ENCODE data around the gene CDC20.
"Not testable (repeated sequence)": the region's sequence is repeated elsewhere in the genome, so short reads cannot be mapped to it uniquely, and the experiment has no call there.

Gene CDC20

DNA sequence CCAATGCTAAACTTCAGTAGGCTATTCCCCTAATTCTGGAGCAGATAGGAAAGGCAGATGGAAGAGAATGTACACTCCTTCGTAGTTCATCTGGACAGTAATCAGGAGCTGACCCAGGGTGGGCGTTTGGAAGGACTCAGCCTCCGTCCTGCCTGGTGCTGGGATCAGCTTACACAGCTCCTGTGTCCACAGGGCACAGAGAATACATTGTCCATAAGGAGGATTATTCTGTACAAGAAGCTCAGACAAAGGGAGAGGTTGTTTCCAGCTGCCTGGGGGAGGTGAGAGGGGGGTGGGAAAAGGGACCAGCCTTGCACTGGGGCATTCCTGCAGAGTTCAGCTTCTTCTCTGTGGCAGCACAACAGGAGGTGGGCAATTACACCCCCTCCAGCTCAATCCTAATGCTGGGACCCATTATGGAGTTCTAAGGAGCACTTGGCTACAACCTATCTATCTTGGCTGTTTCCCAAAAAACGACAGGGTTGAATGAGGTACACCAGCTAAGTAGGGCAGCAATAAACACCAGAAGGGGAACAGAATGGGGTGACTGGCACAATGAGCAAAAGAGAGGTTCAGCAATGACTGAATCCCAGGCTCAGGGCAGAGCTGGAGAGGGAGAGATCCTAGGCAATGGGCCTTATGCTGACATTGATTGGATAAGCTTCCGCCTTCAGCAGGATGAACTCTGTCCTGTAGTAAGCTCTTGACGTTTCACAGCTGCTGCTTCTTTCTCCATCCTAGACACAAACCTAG lies 23.4 kb downstream of the CDC20 start:
- peak in 54 of 56 donors; percentile 19 to 86 (median 66) for DNase-seq

GRCh38 chr1:43383449-43383848 lies 24.7 kb downstream of the CDC20 start:
- DNase-seq = peak in 45 of 56 donors; percentile 4 to 64 (median 24)

DNA sequence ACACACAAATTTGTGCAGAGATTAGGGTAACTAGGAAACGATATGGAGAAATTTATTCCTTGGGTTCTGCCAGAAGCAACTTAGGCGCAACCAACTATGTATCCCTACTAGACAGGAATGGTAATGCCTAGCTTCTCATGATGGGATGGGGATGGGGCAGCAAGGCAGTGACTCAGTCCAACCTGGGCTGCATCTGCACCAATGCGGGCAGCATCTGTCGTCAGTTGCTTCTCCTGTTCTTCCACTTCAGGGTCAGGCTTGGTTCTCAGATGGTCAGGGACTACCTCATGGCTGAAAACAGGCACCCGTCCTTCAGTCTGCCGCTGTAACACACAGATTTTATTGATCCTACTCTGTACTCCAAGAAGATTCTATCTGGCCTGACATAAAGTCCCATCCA lies 27.9 kb downstream of the CDC20 start:
- no peak for DNase-seq

DNA sequence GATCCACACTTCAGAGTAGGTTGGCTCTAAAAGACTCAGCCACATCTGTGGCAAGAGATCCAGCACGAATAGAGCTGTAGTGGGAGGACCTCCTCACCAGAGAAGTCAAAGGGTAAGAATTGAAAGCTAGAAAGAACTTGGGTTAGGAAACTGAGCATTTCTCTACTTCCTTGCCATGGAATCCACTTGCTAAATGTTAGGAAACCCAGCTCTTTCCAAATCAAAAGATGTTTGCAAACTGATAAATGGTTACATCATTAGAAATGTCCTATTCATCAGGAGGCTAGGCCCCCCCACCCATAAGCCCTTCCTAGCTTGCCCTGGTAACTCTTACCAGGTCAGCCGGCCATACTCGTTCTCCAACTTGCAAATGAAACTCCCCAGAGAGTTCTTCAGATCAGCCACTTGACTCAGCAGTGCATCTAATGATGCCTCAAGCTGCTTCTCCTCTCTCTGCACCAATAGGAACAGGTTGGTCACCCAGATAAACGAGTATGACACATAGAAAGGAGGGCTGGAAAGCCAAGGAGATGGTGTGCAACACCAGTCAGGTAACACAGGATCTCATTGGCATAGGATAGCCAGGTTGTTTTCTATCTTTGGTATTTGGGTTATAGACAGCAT lies 29.3 kb downstream of the CDC20 start:
- no peak for DNase-seq

DNA sequence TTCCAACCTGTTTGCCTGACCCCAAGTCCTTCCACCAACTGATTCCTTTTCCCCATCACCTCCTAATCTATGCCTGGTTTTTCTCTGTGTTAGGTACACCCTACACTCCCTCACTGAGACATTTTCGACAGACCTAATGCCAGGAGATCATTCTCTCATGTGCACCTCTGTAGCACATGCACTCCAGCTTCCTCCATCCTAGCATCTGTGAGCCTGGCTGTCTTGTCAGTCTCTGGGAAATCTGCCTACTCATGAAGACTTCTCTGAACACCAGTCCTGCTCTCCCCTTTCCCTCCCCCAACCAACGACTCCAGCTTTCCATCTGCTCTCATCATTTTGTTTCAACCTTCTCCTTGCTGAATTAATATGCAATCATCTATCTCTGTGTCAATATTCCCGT lies 29.8 kb downstream of the CDC20 start:
- peak in 1 of 56 donors; percentile 9 for DNase-seq

DNA sequence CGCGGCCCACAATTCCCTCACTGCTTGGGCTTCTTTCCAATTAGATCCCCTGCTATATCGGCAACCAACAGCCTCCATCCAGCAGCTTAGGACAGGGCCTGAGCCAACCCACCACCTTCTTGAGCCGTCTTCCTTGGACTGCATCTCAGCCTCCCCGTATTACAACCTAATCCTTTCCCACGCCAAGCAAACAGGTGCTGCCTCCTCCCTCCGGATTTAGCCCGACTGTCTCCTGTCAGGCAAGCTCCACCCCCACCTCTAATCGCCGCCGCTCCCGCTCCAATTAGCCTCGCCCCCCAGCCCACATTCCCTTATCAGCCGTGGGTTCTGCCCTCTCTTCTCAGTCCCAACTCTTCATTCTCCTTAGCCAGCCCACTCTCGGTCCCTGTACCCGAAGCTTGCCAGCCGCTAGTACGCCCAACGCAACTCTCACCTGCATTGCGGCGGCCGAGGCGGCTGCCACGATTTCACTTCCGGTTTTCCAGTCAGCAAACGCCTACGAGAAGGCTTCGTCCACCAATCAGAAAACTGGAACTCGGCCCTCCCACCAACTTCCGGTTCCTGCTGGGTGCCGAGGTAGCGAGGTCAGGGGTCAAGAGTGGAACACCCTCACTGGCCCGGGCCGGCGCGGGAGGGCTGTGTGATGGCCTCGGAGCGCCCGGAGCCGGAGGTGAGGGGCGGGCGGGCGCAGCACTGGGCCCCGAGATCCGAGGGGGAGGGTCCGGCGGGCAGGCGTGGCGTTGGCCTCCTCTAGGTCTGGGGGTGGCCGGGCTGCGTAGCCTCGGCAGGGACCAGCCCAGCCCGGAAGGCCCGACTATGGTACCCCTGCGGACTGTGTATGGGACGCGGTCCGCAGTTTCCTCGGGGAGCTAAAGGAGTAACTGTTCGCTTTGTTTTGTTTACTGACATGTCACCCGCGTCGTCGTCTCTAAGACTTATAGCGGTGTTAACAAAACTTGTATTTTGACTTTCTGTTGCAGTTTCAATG lies 30.8 kb downstream of the CDC20 start, which contains the start of the genes MED8 and SZT2:
Gene MED8 (minus strand): TSS at position 475 of the 988 bp plus-strand sequence. CDS start 36 bp downstream, at position 439.
Gene SZT2 (plus strand): TSS at position 574 of the 988 bp plus-strand sequence. CDS start 70 bp downstream, at position 644.
- peak; percentile 58 to 97 (median 91) for DNase-seq

DNA sequence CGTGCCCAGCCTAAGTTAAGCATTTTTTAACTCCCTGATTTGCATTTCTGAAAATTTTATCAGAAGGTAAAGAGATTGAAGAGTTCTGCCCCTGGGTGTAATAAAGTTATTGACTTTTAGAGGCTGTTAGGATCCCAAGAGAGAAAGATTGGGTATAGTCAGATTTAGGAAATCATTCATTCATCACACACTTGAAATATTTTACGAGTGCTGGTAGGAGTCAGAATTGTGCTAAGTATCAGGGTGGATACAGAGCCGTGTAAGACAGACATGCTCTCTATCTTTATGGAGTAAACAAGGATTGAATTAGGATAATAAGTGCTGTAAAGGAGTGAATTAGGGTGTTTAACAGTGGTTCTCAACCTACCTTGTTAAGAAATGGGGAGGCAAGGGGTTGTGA lies 33.9 kb downstream of the CDC20 start:
- no peak for DNase-seq

GRCh38 chr1:43395523-43395922 lies 36.7 kb downstream of the CDC20 start:
- DNase-seq = no peak

DNA sequence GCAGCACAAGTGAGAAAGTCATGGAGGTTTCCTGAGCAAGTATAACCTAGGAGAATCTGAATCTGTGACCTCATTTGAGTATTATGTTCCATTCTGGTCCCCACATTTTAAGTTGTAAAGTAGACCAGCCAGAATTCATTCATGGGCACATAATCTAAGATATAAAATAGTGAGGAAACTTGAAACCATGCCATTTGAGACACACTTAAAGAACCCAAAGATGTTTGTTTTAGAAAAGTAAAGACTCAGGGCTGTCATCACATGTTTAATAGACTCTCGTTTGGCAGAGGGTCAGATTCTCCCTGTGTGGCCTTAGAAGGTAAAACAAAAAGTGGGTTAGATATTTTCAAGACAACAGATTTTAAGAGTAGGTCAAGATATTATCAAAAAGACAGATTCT lies 37.3 kb downstream of the CDC20 start:
- DNase-seq = no peak

DNA sequence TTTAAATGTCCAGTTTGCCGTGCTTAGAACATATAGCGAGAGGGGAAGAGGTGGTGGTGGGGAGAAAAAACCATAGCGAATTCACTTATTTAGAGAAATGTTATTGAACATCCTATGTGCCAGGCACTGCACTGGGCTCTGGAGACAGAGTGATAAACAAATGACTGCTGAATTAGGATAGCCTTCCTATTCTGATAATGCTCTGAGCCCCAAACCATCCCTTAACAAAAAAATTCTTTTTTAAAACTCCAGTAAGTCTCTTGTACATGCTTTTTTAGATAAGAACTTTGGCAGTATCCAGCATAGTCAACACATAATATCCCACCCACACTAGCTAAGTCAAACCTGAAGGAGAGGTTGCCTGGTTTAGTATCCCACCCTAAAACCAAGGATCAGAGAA lies 39.4 kb downstream of the CDC20 start:
- no peak for DNase-seq

GRCh38 chr1:43400441-43400840 lies 41.7 kb downstream of the CDC20 start:
- not testable (repeated sequence) for DNase-seq

DNA sequence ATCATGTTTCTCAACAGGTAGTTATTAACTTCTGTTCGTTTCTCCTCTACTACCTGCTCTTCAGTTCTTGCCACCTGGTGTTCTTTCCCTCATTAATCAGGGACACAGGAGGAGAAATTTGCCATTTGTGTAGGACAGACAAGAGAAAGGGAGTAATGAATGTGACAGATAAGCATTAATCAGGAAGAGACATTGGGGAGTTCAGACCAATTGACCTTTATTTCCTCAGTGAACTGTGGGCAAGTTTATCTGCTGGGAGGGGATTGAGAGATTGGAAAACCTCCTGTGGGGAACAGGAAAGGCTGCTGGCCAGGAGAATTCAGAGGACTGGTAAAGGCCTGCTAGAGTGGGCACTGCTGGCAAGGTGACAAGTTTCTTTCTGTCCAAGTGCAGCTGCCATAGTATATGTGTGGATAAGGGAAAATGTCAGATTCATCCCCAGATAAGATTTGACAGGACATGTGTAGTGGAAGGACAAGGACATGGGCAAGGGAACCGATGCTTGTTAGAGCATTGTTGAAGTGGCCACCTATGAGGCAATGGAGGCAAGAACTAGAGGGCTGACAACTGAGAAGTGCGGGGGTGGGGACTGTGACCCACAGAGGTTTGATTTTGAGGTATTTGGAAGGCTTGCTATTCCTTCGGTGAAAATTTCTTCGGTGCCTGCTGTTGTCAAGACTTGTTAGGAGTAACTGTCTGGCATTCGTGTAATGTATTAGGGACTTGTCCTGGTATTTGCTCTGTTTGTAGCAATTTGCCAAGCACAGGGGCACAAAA lies 43.5 kb downstream of the CDC20 start:
- no peak for DNase-seq

DNA sequence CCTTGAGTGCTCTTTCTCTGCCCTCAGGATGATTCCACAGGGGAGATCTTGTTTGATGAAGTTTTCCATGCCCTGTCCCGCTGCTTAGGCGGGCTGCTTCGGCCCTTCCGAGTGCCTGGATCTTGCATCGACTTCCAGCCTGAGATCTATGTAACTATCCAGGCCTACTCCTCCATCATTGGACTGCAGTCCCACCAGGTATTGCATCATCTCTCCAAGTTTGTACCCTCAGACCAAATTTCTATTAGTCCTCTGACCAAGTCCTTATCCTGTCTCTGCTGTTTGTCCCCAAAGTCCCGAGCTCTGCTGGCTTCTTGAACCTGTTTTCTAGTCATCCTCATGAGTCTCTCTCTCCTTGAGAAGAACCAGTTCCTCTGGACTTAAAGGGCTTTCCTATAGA lies 45.6 kb downstream of the CDC20 start:
- DNase-seq = no peak

- DNase-seq = no peak
Measured at GRCh38 chr1:43405219-43405875, 46.6 kb downstream of the CDC20 start.

DNA sequence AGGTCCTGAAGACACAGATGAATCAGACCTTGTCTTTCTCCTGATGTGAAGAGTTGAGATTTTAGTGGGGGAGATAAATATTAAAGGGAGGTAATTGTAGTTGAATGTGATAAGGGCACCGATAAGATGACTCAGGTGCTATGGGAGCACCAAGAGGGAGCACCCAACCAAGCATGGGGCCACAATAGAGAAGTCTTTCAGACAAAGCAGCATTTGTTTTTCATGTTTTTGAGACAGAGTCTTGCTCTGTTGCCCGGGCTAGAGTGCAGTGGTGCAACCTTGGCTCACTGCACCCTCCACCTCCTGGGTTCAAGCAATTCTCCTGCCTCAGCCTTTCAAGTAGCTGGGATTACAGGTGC lies 47.1 kb downstream of the CDC20 start:
- no peak for DNase-seq

DNA sequence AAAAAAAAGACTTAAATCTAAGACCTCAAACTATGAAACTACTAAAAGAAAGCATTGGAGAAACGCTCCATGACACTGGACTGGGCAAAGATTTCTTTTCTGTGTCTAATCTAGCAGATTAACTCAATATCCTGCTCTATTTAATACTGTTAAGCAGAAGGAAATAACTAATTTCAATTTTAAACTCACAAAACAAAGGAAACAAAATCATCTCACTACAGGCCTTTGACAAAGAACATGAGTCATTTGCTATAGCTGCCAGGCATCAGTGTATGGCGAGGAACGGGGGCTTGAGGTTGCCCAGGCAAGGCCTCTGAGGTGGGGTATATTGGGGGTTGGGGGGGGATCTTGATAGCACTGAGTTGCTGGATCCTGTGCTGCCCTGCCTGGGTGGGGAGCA lies 51.8 kb downstream of the CDC20 start:
- no peak for DNase-seq

Measured in nucleus accumbens (tissue), 56 donors.